ENCODE results near the gene S100A3. TPM values are rescaled to one million over a fixed set of nuclear protein-coding genes. Genes with fewer than 3 reads are reported as not detected.

The S100A3 gene
- polyA plus RNA-seq, 1 of the 3 experiments (the other 2 are of a cell fraction): 11.8 TPM

DNA sequence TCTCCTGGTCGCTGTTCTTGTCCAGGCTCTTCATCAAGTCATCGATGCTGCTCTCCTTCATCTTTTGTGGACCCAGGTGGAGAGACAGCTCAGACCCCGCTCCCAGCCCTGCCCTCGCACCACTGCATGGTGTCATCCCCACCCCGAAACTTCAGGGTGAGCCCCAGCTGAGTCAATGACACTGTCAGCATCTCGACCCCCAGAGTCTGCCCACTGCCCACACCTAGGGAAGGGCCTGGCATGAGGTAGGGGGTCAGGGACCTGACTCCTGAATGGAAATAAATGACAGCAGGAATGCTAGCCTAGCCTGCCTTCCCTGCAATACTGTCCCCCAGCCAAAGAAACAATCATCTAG, 11.7 kb downstream of the S100A3 start:
- Histone ChIP-seq H3K27ac (ENCODE audit: low read depth in 2 of 2, low read length in 1 of 2) (no peak overlapping the region), H3K79me2 (ENCODE audit: insufficient read depth) (peaks cover 30% of the 10 kb centered on the region), H3K9me2 (no peaks in the 10 kb centered on the region), H3K27me3 (ENCODE audit: insufficient read depth) (no peaks in the 10 kb centered on the region), H3K4me3 (ENCODE audit: low read depth in 2 of 2, low read length in 1 of 2) (no peak overlapping the region), H4K20me1 (ENCODE audit: insufficient read depth) (peaks cover 4% of the 10 kb centered on the region; the same call in 1 of the 2 replicates), H3F3A (replicated peaks; ENCODE audit: insufficient read depth) (peaks cover 40% of the 10 kb centered on the region), H2AFZ (ENCODE audit: low read depth) (no peak overlapping the region), H3K4me1 (ENCODE audit: control insufficient read depth in 1 of 2, insufficient read depth in 2 of 2, low read depth in 1 of 2, low read length in 1 of 2) (peaks cover 15 to 38% of the 10 kb centered on the region in 2 experiments; a peak in 3 of 4 replicates), H3K9me3 (no peaks in the 10 kb centered on the region), H3K4me2 (no peak overlapping the region), H3K9ac (no peak overlapping the region), H3K36me3 (replicated peaks in 1 of 2; ENCODE audit: control insufficient read depth in 1 of 2, insufficient read depth in 2 of 2, low read length in 1 of 2) (peaks cover 4 to 11% of the 10 kb centered on the region in 2 experiments)
- WGBS (ENCODE audit: low lambda C conversion rate): 89% methylated on average over 6 of the region's 6 CpGs
- DNase-seq: no peak
- POLR2A ChIA-PET: no interaction called here
- CTCF ChIA-PET: interaction anchor here (0.9 to 8.4 kb wide), 3 partner anchors 26 to 35 kb away, joined by 3 to 45 read pairs (median 20); no protein-coding TSS in a partner anchor
- TF ChIP-seq FOXM1 (IDR thresholded peaks at IDR 0.05; ENCODE audit: low read depth) (no peak), RFX5 (IDR thresholded peaks at IDR 0.05; ENCODE audit: low read length) (no peak), TEAD4 (IDR thresholded peaks at IDR 0.05; ENCODE audit: borderline replicate concordance, insufficient read depth) (no peak), TAF1 (IDR thresholded peaks at IDR 0.05; ENCODE audit: borderline replicate concordance, low read depth, low read length) (no peak), RAD21 (IDR thresholded peaks at IDR 0.05; ENCODE audit: low read length) (no peak), NRF1 (IDR thresholded peaks at IDR 0.05; ENCODE audit: low read depth, low read length) (no peak), SIN3A (IDR thresholded peaks at IDR 0.05; ENCODE audit: borderline replicate concordance, low read depth, low read length) (no peak)

- H4K20me1 ChIP-seq (ENCODE audit: insufficient read depth): peaks cover 4% of the 10 kb centered on the region; the same call in 1 of the 2 replicates
- H3F3A ChIP-seq (replicated peaks; ENCODE audit: insufficient read depth): peaks cover 44% of the 10 kb centered on the region
- H3K9me3 ChIP-seq: no peaks in the 10 kb centered on the region
- H3K27me3 ChIP-seq (ENCODE audit: insufficient read depth): no peaks in the 10 kb centered on the region
- H3K4me2 ChIP-seq: peak overlapping the region; percentile 95
- no peak for DNase-seq
- H3K27ac ChIP-seq (ENCODE audit: low read depth in 2 of 2, low read length in 1 of 2): peak overlapping the region; percentile 74 to 84
- H3K9me2 ChIP-seq: no peaks in the 10 kb centered on the region
- peaks cover 21 to 38% of the 10 kb centered on the region in 2 experiments; a peak in 3 of 4 replicates for H3K4me1 ChIP-seq (ENCODE audit: control insufficient read depth in 1 of 2, insufficient read depth in 2 of 2, low read depth in 1 of 2, low read length in 1 of 2)
- peak overlapping the region in 1 of 2 experiments; percentile 70; a peak in 2 of 4 replicates for H3K4me3 ChIP-seq (ENCODE audit: low read depth in 2 of 2, low read length in 1 of 2)
- H3K9ac ChIP-seq: peak overlapping the region; percentile 51; the same call in 1 of the 2 replicates
- no peak overlapping the region for H2AFZ ChIP-seq (ENCODE audit: low read depth)
- peaks cover 4 to 11% of the 10 kb centered on the region in 2 experiments for H3K36me3 ChIP-seq (replicated peaks in 1 of 2; ENCODE audit: control insufficient read depth in 1 of 2, insufficient read depth in 2 of 2, low read length in 1 of 2)
- peaks cover 30% of the 10 kb centered on the region for H3K79me2 ChIP-seq (ENCODE audit: insufficient read depth)
- TF ChIP-seq JUND (IDR thresholded peaks at IDR 0.05): no peak
- WGBS (ENCODE audit: low lambda C conversion rate): 92% methylated on average over 7 of the region's 9 CpGs
- ChIA-PET POLR2A (interaction anchor here (1.6 to 2.0 kb wide), 2 partner anchors 11 to 16 kb away, joined by 6 to 8 read pairs; no protein-coding TSS in a partner anchor), CTCF (interaction anchor here (0.9 to 8.4 kb wide), 5 partner anchors 8 to 35 kb away, joined by 3 to 45 read pairs (median 4); partner anchors contain the start of gene S100A4)
Measured at GRCh38 chr1:153536671-153537375, 12.2 kb downstream of the S100A3 start.

DNA sequence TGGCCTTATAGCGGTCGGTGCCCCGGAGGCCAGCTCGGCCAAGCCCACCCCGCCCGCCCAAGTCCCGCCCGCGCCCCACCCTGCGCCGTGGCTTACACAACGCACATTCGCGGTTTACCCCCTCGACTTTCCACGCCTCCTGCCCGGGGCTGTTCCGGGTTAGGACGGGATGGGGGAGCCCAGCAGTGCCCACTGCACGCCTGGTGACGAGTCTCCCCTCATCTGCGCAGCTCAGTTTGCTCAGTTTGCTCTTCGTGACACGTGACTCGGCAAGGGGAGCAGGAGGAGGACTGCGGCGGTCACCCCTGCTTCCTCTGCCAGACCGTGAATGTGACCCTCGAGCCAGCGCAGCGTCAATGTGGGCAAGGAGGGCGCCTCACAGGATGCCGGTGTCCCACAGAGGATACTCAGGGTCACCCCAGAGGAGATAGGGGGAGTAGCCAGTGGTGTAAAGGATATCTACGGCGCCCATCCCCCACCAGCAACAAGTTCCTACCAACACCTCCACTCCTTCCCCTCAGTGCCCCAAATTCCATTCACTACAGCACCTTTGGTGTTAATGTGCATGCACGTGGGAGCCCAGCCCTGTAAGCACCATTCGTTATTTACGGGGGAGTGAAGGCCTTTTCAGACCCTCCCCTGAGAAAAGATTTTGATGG, 12.9 kb downstream of the S100A3 start:
- POLR2A ChIA-PET: interaction anchor here (1.0 to 2.0 kb wide), 6 partner anchors 9 to 24 kb away, joined by 3 to 12 read pairs (median 6); partner anchors contain the start of gene S100A4
- Histone ChIP-seq H3K36me3 (replicated peaks in 1 of 2; ENCODE audit: control insufficient read depth in 1 of 2, insufficient read depth in 2 of 2, low read length in 1 of 2) (peaks cover 4 to 11% of the 10 kb centered on the region in 2 experiments), H3K4me3 (ENCODE audit: low read depth in 2 of 2, low read length in 1 of 2) (peak overlapping the region; percentile 70 to 79), H3K4me2 (peak overlapping the region; percentile 95), H3K79me2 (ENCODE audit: insufficient read depth) (peaks cover 30% of the 10 kb centered on the region), H3K4me1 (ENCODE audit: control insufficient read depth in 1 of 2, insufficient read depth in 2 of 2, low read depth in 1 of 2, low read length in 1 of 2) (peaks cover 24 to 38% of the 10 kb centered on the region in 2 experiments; a peak in 3 of 4 replicates), H3K27ac (ENCODE audit: low read depth in 2 of 2, low read length in 1 of 2) (peak overlapping the region; percentile 84 to 87), H2AFZ (ENCODE audit: low read depth) (0 out of 2 replicates have a peak overlapping the region, but pooled peaks have one; percentile 12), H4K20me1 (ENCODE audit: insufficient read depth) (peaks cover 4% of the 10 kb centered on the region; the same call in 1 of the 2 replicates), H3K9me2 (no peaks in the 10 kb centered on the region), H3F3A (replicated peaks; ENCODE audit: insufficient read depth) (peaks cover 51% of the 10 kb centered on the region), H3K9me3 (no peaks in the 10 kb centered on the region), H3K9ac (peak overlapping the region; percentile 98), H3K27me3 (ENCODE audit: insufficient read depth) (no peaks in the 10 kb centered on the region)
- CTCF ChIA-PET: interaction anchor here (0.9 to 8.4 kb wide), 12 partner anchors 9 to 201 kb away, joined by 3 to 45 read pairs (median 4); partner anchors contain the start of gene S100A4
- 7% methylated on average over 29 of the region's 38 CpGs for WGBS (ENCODE audit: low lambda C conversion rate)
- DNase-seq: peak; percentile 85
- no peak for TF ChIP-seq FOXM1 (IDR thresholded peaks at IDR 0.05; ENCODE audit: low read depth)
- no peak for TF ChIP-seq POLR2AphosphoS5 (IDR thresholded peaks at IDR 0.05; ENCODE audit: low read depth, low read length)
- TF ChIP-seq EP300 (IDR thresholded peaks at IDR 0.05; ENCODE audit: borderline replicate concordance in 1 of 2, low read depth in 1 of 2, low read length in 1 of 2): no peak
- no peak for TF ChIP-seq YY1 (IDR thresholded peaks at IDR 0.05; ENCODE audit: low read depth)
- no peak; the same call in 1 of the 2 replicates for TF ChIP-seq RAD21 (IDR thresholded peaks at IDR 0.05; ENCODE audit: low read length)
- TF ChIP-seq MEF2A (IDR thresholded peaks at IDR 0.05; ENCODE audit: borderline replicate concordance, low read depth): no peak
- peak; percentile 62 for TF ChIP-seq MXI1 (IDR thresholded peaks at IDR 0.05; ENCODE audit: low read depth, low read length)
- TF ChIP-seq, protein P1, sequence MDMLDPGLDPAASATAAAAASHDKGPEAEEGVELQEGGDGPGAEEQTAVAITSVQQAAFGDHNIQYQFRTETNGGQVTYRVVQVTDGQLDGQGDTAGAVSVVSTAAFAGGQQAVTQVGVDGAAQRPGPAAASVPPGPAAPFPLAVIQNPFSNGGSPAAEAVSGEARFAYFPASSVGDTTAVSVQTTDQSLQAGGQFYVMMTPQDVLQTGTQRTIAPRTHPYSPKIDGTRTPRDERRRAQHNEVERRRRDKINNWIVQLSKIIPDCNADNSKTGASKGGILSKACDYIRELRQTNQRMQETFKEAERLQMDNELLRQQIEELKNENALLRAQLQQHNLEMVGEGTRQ (IDR thresholded peaks at IDR 0.05; ENCODE audit: borderline replicate concordance, low read depth, low read length): peak; percentile 26; the same call in 1 of the 2 replicates
- TF ChIP-seq GATA2 (CRISPR knock-in tag; IDR thresholded peaks at IDR 0.05): no peak
- TF ChIP-seq RFX5 (IDR thresholded peaks at IDR 0.05; ENCODE audit: low read length): no peak
- no peak; the same call in 1 of the 2 replicates for TF ChIP-seq RXRA (IDR thresholded peaks at IDR 0.05; ENCODE audit: borderline replicate concordance, low read depth)
- no peak for TF ChIP-seq RCOR1 (IDR thresholded peaks at IDR 0.05; ENCODE audit: low read length)
- no peak; the same call in 1 of the 2 replicates for TF ChIP-seq GABPA (IDR thresholded peaks at IDR 0.05; ENCODE audit: low read depth)
- peak; percentile 82 for TF ChIP-seq ELF1 (IDR thresholded peaks at IDR 0.05)
- TF ChIP-seq, protein P2, sequence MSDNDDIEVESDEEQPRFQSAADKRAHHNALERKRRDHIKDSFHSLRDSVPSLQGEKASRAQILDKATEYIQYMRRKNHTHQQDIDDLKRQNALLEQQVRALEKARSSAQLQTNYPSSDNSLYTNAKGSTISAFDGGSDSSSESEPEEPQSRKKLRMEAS (IDR thresholded peaks at IDR 0.05; ENCODE audit: low read depth): peak; percentile 81
